NK-92 treated with Interleukin-12 subunit alpha and Interleukin-12 subunit beta, amount 100 ng/mL, for 24 hours (cell line): ENCODE measurements around the gene MACROD2.

Source experiments
- DNase-seq: peaks from one replicate; lab custom pipeline; 2025; lab: John Stamatoyannopoulos, UW

The MACROD2 gene

GRCh38 chr20:14525426-14525825, 530.1 kb downstream of the MACROD2 start:
- DNase-seq: no peak

GRCh38 chr20:14526891-14527290, 531.6 kb downstream of the MACROD2 start:
- DNase-seq: no peak

GRCh38 chr20:14531786-14532185, 536.5 kb downstream of the MACROD2 start:
- no peak for DNase-seq

- DNase-seq: no peak
Measured at GRCh38 chr20:14536738-14537137, 541.4 kb downstream of the MACROD2 start.

- no peak for DNase-seq
Measured at GRCh38 chr20:14538433-14538832, 543.1 kb downstream of the MACROD2 start.

- DNase-seq: no peak
Measured at GRCh38 chr20:14543040-14543439, 547.7 kb downstream of the MACROD2 start.

DNA sequence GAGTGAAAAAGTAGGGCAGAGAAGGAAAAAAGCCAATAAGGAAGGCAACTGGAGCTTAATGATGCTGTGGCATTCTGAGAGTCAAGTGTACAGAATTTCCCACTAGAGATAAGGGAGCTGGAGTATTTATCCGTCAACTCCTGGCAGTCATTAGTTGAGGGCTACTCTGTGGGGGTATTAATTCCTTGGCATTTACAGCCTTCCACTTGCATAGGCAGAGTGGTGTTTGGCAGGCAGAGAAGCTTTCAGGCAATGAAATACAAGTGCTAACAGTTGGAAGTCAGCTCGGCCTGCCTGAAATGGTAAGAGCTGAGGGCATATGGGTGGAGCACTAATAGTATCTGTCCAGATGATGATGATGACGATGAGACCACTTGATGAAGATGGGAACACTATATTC, 549.4 kb downstream of the MACROD2 start:
- DNase-seq: no peak

- no peak for DNase-seq
Measured at GRCh38 chr20:14550655-14551054, 555.3 kb downstream of the MACROD2 start.

DNA sequence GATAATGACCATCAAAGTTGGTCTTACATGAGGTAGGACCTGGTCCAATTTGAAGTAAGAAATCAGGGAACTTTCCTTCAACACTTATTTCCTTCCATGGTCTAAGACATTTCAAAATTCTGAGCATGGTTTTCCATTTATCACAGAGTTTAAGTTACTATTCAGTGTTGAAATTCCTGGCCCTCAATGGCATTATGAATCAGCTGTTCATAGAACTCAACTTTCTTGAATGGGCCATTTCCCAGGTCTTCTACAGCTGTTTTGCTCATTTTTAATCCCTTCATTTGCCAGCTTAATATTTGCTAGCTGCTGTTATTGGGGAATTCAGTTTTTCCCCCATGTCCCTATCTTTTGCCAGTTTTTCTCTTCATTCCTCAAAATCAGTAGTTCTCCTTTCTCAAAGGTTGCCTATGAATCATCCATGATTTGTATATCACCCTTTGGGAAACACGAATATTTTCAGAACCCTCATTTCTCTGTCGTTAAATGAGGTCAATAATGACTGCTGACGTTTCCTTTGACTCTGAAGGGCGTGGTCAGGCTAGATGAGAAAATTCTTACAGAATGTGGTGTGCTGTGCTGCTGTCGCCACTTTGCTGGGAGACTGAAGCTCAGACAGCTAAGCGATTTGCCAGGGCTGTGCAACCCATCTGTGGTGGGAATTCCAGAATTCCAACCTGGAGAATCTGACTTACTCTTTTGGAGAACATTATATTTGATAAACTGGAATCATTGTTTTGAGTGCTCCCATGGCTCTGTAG, 558.6 kb downstream of the MACROD2 start:
- no peak for DNase-seq

DNA sequence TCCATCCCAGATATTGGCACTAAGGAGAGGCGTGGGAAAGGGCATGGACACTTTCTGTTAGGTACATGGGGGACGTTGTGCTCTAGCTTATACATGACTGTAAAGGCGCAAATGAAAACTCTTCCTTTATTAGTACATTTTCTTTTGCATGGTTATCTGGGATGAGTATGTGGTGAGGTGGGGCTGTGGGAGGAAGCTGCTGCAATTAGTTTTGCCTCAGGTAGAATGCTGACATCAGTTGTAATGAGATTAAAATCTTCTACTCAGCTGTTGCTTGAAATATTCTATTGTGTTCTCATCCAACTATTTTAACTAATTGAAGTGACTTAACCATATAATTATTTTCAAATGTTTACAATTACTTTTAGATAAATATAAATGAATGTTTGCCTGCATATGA, 560.4 kb downstream of the MACROD2 start:
- DNase-seq: no peak

GRCh38 chr20:14556206-14556605, 560.9 kb downstream of the MACROD2 start:
- DNase-seq: no peak

- no peak for DNase-seq
Measured at GRCh38 chr20:14559612-14560011, 564.3 kb downstream of the MACROD2 start.

DNA sequence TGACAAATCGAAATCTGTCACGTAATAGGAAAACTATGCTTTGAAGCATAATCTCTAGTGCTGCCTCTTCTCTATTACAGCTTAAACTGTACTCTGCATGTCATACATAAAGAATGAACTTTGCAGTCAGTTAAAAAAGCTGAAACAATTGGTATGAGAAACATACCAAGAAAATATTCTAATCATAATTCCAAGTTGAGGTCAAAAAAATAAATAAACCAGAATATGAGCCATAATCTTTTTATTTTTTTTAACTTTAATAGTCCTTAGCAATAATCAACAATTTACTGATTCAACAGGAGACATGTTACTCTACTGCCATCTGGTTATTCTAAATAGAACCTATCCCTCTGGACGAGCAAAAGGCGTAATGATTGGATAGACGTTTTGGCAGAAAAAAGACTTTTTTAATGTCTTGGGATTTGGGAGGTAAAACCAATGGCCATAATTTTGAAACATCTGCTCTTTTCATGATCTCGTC, 566.5 kb downstream of the MACROD2 start:
- no peak for DNase-seq

DNA sequence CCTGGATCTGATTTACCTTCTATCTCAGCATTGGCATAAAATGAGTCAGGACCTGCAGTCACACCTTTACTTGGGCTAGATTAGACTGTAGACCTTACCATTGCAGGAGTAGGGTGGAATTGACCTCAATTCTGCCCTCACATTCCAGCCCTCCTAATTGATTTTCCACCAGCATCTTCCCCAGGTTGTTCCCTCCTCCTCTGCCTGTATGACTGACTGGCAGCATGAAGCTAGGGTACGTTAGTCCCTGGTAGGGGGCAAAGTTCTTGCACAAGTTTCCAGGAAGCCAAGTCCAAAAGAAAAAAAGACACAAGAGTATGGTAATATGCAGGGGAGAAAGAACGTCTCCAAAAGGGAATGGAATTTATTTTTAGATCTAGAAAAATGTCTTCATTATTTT, 567.7 kb downstream of the MACROD2 start:
- DNase-seq: no peak

DNA sequence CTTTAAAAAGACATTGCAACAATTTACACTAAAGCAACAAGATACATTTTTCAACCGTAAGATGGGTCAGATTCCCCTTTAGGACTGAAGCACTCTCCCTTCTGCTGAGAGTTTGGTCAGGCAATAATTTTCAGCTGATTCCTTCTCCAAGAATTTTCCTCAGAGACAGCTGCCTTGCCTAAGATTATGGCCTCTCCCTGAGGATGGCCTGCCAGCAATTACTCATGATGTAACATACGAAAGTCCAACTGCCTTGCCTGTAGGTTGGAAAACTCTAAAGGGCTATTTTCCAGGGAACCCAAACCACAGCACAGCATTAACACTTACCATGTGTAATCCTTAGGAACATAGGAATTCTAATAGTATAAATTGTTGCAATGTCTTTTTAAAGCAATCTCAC, 571.2 kb downstream of the MACROD2 start:
- no peak for DNase-seq

DNA sequence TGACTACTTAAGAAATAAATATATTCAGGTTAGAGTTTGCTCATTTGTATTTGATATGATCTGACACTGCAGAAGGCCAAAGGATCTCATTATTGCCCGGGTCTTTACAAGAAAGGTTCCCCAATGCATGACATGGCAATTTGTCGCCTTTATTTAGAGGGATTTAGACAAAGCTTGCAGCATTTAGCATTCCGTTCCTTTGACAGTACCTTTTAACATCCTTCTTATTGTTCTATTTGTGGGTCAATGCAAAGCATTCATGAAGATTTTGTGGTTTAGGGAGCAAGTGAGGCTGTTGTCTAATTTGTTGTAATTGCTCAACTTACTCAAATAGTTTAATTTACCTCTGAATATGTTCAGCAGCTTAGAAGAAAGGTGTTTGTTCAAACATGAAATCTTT, 572.9 kb downstream of the MACROD2 start:
- DNase-seq: no peak

- DNase-seq: no peak
Measured at GRCh38 chr20:14568701-14569100, 573.4 kb downstream of the MACROD2 start.

DNA sequence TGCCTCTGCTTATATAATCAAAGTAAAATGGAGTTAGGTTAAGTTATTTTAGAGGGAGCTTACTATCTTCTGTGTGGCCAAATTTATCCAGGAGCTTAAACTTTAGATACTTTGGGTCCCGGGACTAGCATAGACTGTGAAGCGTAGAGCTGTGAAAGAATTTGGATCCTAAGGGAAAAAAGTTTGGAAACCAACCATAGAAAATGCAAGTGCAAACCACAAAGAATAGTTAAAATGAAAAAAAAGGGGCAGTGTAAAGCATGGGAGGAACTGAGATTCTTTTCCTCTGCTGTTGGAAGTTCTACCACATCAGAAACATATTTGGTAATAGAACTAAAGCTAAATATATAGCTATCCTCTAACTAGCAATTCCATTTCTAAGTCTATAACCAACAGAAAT, 574.3 kb downstream of the MACROD2 start:
- no peak for DNase-seq

- DNase-seq: no peak
Measured at GRCh38 chr20:14570811-14571210, 575.5 kb downstream of the MACROD2 start.

DNA sequence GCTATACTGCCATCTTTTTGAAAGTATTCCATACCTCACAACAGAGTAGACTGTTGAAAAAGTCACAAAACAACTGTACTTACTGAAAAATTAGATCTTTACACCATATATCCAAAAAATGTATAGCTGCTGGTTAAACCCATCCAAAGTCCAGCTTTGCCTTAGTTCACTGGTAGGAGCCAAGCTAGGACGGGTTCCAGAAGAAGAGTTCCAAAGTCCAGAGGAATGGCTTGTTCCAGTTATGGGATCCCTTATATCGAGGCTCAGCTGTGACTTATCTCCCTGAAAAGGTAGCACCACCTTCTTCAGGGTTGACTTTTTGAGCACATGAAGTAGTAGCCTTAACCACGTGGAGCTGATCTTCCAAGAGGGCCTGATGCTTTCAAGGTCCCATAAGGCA, 578.4 kb downstream of the MACROD2 start:
- no peak for DNase-seq

GRCh38 chr20:14576196-14576877, 581.0 kb downstream of the MACROD2 start:
- no peak for DNase-seq

- DNase-seq: no peak
Measured at GRCh38 chr20:14580418-14581074, 585.2 kb downstream of the MACROD2 start.

DNA sequence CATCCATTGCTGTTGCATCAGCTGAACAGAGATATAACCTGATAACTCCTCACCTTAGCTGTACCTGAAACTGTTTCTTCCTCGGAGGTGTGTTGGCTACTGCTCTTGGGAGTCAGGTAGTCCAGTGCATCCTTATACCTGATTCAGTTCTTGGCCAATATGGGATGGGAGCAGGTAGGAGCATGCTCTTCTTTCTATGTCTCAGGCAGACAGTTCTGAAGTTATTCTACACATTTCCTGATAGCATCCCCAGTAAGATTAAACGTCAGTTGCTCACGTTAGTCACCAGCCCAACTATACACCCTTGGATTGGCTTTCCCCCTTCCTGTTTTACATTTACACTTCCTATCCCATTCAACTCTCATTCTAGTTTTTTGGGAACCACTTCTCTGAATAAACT, 586.4 kb downstream of the MACROD2 start:
- DNase-seq: no peak
